Body of pancreas (tissue), 4 donors: ENCODE results near the gene ATRIP. TPM values are rescaled to one million over a fixed set of nuclear protein-coding genes. Genes with fewer than 3 reads are reported as not detected.

Source experiments
- ATAC-seq: fragments of 150-250 bp; one replicate; pipeline ENCODE4 v1.9.1; 2016
- DNase-seq, 4 donors: peaks; one replicate each; pipeline ENCODE4 v3.0.0-alpha.2; 2019
- H3K27ac ChIP-seq, 4 donors: fragments of 200-600 bp; sonication (generic); 1 replicate in 3 of 4; 2 replicates in 1 of 4; pipeline versions ENCODE4 v1.5.1 to v1.6.1; 2016 to 2019; ENCODE audit warnings: mild to moderate bottlenecking in 1 of 4, mixed read lengths in 1 of 4, moderate library complexity in 1 of 4
- H3K27me3 ChIP-seq, 2 donors: fragments of 200-600 bp; sonication (generic); one replicate each; pipeline ENCODE4 v1.6.0; 2016; ENCODE audit warnings: mild to moderate bottlenecking in 1 of 2
- H3K36me3 ChIP-seq, 2 donors: fragments of 200-600 bp; sonication (generic); replicated peaks in 1 of 2; 2 replicates each; pipeline ENCODE4 v1.5.1; 2016; ENCODE audit warnings: low read depth in 2 of 2; ENCODE audit not compliant: insufficient read depth in 1 of 2
- H3K4me1 ChIP-seq: fragments of 200-600 bp; sonication (generic); one replicate; pipeline ENCODE4 v1.6.0; 2016
- H3K4me3 ChIP-seq, 2 donors: fragments of 200-600 bp; sonication (generic); 1 replicate in 1 of 2; 2 replicates in 1 of 2; pipeline ENCODE4 v1.5.1; 2016 to 2019
- H3K9me3 ChIP-seq, 3 donors: fragments of 200-600 bp; sonication (generic); 1 replicate in 2 of 3; 2 replicates in 1 of 3; pipeline ENCODE4 v1.5.1; 2016
- CTCF ChIP-seq, 7 experiments: fragments of 450-650 bp in 4 of 7; fragments of 200-600 bp in 3 of 7; sonication (generic) in 3 of 7; IDR thresholded peaks; one replicate each; pipeline ENCODE4 v1.5.1; 2016 to 2019; ENCODE audit warnings: antibody characterized with exemption in 7 of 7
- POLR2A ChIP-seq, 3 donors: fragments of 450-650 bp; IDR thresholded peaks; one replicate each; pipeline ENCODE4 v1.6.1; 2016; ENCODE audit warnings: antibody characterized with exemption in 3 of 3, mild to moderate bottlenecking in 2 of 3
- WGBS, 2 donors: methylation state at CpG; one replicate each; pipeline ENCODE4 v1.1.5; 2017; 5-methylcytosine and 5-hydroxymethylcytosine counted together
- intact Hi-C: fragments of 100-400 bp; cut with DNase I; formaldehyde crosslinking; loops from one replicate; pipeline ENCODE4 v1.15.1; 2023
- total RNA-seq, 2 donors: library from RNA; depleted of rRNA; stranded (reverse); fragments of >200 nt; gene quantifications; one replicate each; pipeline ENCODE4 v1.1.0, GENCODE V29; 2016

The ATRIP gene
- total RNA-seq, 2 donors from 2014 or later, result 2.6 to 4.3 TPM

- H3K9me3 ChIP-seq, result no peaks in the 10 kb centered on the region
- ATAC-seq (no peak), DNase-seq (no peak)
Observed at GRCh38 chr3:48469046-48469915, 22.7 kb downstream of the ATRIP start.

GRCh38 chr3:48470286-48470685, 23.7 kb downstream of the ATRIP start:
- DNase-seq (no peak), ATAC-seq (no peak)
- peaks cover 0 to 2% of the 10 kb centered on the region in 2 donors for H3K36me3 ChIP-seq
- peaks cover 73% of the 10 kb centered on the region for H3K4me1 ChIP-seq
- H3K4me3 ChIP-seq, result no peak overlapping the region
- no peaks in the 10 kb centered on the region for H3K27me3 ChIP-seq
- intact Hi-C loops, result no loop called here
- peak overlapping the region in 2 of 4 donors; percentile 26 to 31 for H3K27ac ChIP-seq
- no peaks in the 10 kb centered on the region for H3K9me3 ChIP-seq
- 30 to 47% methylated on average over 1 of the region's 1 CpG for WGBS, 2 donors
- TF ChIP-seq POLR2A (IDR thresholded peaks at IDR 0.05), result no peak
- TF ChIP-seq CTCF (IDR thresholded peaks at IDR 0.05), result no peak

More at GRCh38 chr3:48469046-48469915, 22.7 kb downstream of the ATRIP start:
- Histone ChIP-seq H3K27me3 (no peaks in the 10 kb centered on the region), H3K4me1 (peaks cover 78% of the 10 kb centered on the region), H3K4me3 (no peak overlapping the region), H3K36me3 (peaks cover 0 to 2% of the 10 kb centered on the region in 2 donors), H3K27ac (peak overlapping the region in 3 of 4 donors; percentile 21 to 100 (median 100))
- no peak for TF ChIP-seq CTCF (IDR thresholded peaks at IDR 0.05)
- TF ChIP-seq POLR2A (IDR thresholded peaks at IDR 0.05), result no peak
- intact Hi-C loops, result no loop called here
- 78 to 80% methylated on average over 18 to 27 of the region's 29 CpGs for WGBS, 2 donors

- no peaks in the 10 kb centered on the region for H3K27me3 ChIP-seq
- H3K27ac ChIP-seq, result peak overlapping the region; percentile 93 to 98 (median 96)
- ATAC-seq (peak; percentile 31), DNase-seq (no peak)
- no peak for TF ChIP-seq CTCF (IDR thresholded peaks at IDR 0.05)
- no peak for TF ChIP-seq POLR2A (IDR thresholded peaks at IDR 0.05)
- WGBS, 2 donors, result 0 to 20% methylated on average over 1 to 5 of the region's 5 CpGs
- peaks cover 0 to 2% of the 10 kb centered on the region in 2 donors for H3K36me3 ChIP-seq
- intact Hi-C loops, result no loop called here
- peaks cover 54% of the 10 kb centered on the region for H3K4me1 ChIP-seq
- no peaks in the 10 kb centered on the region for H3K9me3 ChIP-seq
- H3K4me3 ChIP-seq, result peak overlapping the region; percentile 42 to 79
Observed at GRCh38 chr3:48472673-48472922, 26.1 kb downstream of the ATRIP start.

- peaks cover 50% of the 10 kb centered on the region for H3K4me1 ChIP-seq
Observed at GRCh38 chr3:48472923-48473616, 26.5 kb downstream of the ATRIP start.

More at GRCh38 chr3:48472923-48473616, 26.5 kb downstream of the ATRIP start:
- DNase-seq, result peak; percentile 86 to 94 (median 92)
- TF ChIP-seq CTCF (IDR thresholded peaks at IDR 0.05) (peak in 6 of 7 experiments; percentile 23 to 57 (median 44)), POLR2A (IDR thresholded peaks at IDR 0.05) (peak; percentile 40 to 79 (median 78))
- 2 to 3% methylated on average over 6 to 17 of the region's 17 CpGs for WGBS, 2 donors
- Histone ChIP-seq H3K9me3 (no peaks in the 10 kb centered on the region), H3K36me3 (peaks cover 0 to 2% of the 10 kb centered on the region in 2 donors), H3K27ac (peak overlapping the region; percentile 93 to 98 (median 96)), H3K4me3 (peak overlapping the region; percentile 42 to 79), H3K27me3 (no peaks in the 10 kb centered on the region)
- ATAC-seq, result peak; percentile 88
- intact Hi-C loops, result no loop called here
